NT2/D1 (cell line): ENCODE results near the gene TMEM35A.

ENCODE experiments used
- SUZ12 ChIP-seq: IDR thresholded peaks from 2 replicates; pipeline ENCODE4 v1.6.1; 2011; ENCODE audit not compliant: insufficient read length, insufficient read depth; ENCODE audit errors: extremely low read depth
- YY1 ChIP-seq: IDR thresholded peaks from 2 replicates; pipeline ENCODE4 v1.6.1; 2011; ENCODE audit not compliant: insufficient read length, insufficient read depth
- ZNF274 ChIP-seq: IDR thresholded peaks from 2 replicates; pipeline ENCODE4 v1.6.1; 2011; ENCODE audit warnings: mild to moderate bottlenecking, low read depth, low read length

GRCh38 chrX:101108284-101108683, 29.6 kb downstream of the TMEM35A start:
- TF ChIP-seq YY1 (no peak), ZNF274 (no peak), SUZ12 (no peak)
